MCF 10A (cell line): ENCODE measurements around the gene GALNT1. TPM values are rescaled to one million over a fixed set of nuclear protein-coding genes. Genes with fewer than 3 reads are reported as not detected.
"Not testable (repeated sequence)": the region's sequence is repeated elsewhere in the genome, so short reads cannot be mapped to it uniquely, and the experiment has no call there.

Experiments
- BruUV-seq: library from RNA; stranded (reverse); fragments of 400-500 nt; replicated peaks from 2 replicates; lab custom pipeline; 2021; lab: Mats Ljungman, UMichigan
- CTCF ChIA-PET: fragments of 300-600 bp; sonication (Branson Sonifier 250); formaldehyde crosslinking; extraction: SDS; loops from one replicate; lab custom pipeline; 2021; ENCODE audit warnings: antibody characterized with exemption, inconsistent platforms; lab: Yijun Ruan, JAX
- POLR2A ChIA-PET: fragments of 300-600, 350-650 bp; sonication (Branson Sonifier 250); formaldehyde crosslinking; extraction: SDS; loops from one replicate; lab custom pipeline; 2020; ENCODE audit warnings: antibody characterized with exemption, inconsistent platforms; lab: Yijun Ruan, JAX
- DNase-seq: peaks from one replicate; pipeline ENCODE4 v3.0.0-alpha.2; 2018; ENCODE audit not compliant: unreplicated experiment
- H3K27ac Mint-ChIP-seq: one replicate; pipeline ENCODE4 v1.8.0; 2022; ENCODE audit warnings: mild to moderate bottlenecking, low read depth, mixed read lengths; ENCODE audit not compliant: unreplicated experiment
- H3K27me3 Mint-ChIP-seq: one replicate; pipeline ENCODE4 v1.8.0; 2022; ENCODE audit warnings: mixed read lengths; ENCODE audit not compliant: insufficient read depth, unreplicated experiment
- H3K36me3 Mint-ChIP-seq: one replicate; pipeline ENCODE4 v1.8.0; 2022; ENCODE audit warnings: mild to moderate bottlenecking, moderate library complexity, mixed read lengths; ENCODE audit not compliant: insufficient read depth, unreplicated experiment
- H3K4me1 Mint-ChIP-seq: one replicate; pipeline ENCODE4 v1.8.0; 2022; ENCODE audit warnings: mixed read lengths; ENCODE audit not compliant: insufficient read depth, unreplicated experiment
- H3K4me3 Mint-ChIP-seq: one replicate; pipeline ENCODE4 v1.8.0; 2022; ENCODE audit warnings: mild to moderate bottlenecking, moderate library complexity, mixed read lengths; ENCODE audit not compliant: unreplicated experiment
- H3K9me3 Mint-ChIP-seq: one replicate; pipeline ENCODE4 v1.8.0; 2022; ENCODE audit warnings: mixed read lengths; ENCODE audit not compliant: unreplicated experiment
- intact Hi-C: fragments of 100-400 bp; cut with micrococcal nuclease; formaldehyde crosslinking; loops from 2 replicates; pipeline ENCODE4 v1.14.1; 2022
- total RNA-seq: library from RNA; stranded (reverse); gene quantifications from 2 replicates; pipeline ENCODE4 v1.2.3, GENCODE V29; 2022
- TF ChIP-seq, protein P1 (sequence below): fragments of 200-600 bp; IDR thresholded peaks from one replicate; pipeline ENCODE4 v1.8.0; 2022; ENCODE audit warnings: antibody characterized with exemption, mild to moderate bottlenecking; ENCODE audit not compliant: unreplicated experiment

GALNT1 gene
- total RNA-seq, 1 experiment from 2014 or later, result 71.0 TPM

DNA sequence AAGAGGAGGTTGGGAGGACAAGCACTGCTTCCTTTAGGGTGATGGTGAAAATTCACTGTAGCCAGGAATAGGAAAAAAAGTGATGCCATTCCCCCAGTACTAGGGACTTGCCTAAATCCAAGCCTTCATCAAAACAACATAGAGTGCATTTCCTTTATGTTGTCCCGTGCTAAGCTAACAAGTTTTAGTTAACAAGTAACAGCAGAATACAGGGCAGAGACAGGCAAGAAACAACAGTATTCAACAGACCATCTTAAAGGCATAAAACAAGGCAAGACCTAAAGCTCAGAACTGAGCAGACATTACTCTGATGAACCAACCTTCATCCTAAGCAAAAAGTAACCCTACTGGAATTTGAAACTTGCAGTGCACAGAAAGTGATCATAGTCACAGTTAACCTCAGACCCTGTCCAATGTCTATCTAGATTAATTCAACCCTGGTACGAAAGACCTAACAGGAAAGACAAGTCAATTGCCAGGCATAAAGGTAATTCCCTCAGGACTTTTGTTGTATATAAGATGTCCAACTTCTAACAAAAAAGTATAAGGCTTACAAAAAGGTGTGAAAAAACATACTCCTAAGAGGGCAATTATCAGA is 34.4 kb upstream of the GALNT1 start:
- intact Hi-C loops, result no loop called here
- Mint-ChIP-seq H3K27ac (no peak overlapping the region), H3K4me3 (no peak overlapping the region), H3K9me3 (peaks cover 7% of the 10 kb centered on the region), H3K27me3 (no peaks in the 10 kb centered on the region), H3K36me3 (no peaks in the 10 kb centered on the region), H3K4me1 (no peaks in the 10 kb centered on the region)
- TF ChIP-seq, protein P1, sequence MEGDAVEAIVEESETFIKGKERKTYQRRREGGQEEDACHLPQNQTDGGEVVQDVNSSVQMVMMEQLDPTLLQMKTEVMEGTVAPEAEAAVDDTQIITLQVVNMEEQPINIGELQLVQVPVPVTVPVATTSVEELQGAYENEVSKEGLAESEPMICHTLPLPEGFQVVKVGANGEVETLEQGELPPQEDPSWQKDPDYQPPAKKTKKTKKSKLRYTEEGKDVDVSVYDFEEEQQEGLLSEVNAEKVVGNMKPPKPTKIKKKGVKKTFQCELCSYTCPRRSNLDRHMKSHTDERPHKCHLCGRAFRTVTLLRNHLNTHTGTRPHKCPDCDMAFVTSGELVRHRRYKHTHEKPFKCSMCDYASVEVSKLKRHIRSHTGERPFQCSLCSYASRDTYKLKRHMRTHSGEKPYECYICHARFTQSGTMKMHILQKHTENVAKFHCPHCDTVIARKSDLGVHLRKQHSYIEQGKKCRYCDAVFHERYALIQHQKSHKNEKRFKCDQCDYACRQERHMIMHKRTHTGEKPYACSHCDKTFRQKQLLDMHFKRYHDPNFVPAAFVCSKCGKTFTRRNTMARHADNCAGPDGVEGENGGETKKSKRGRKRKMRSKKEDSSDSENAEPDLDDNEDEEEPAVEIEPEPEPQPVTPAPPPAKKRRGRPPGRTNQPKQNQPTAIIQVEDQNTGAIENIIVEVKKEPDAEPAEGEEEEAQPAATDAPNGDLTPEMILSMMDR, result no peak
- ChIA-PET CTCF (no interaction called here), POLR2A (interaction anchor here (1.1 kb wide), 1 partner anchor 14 kb away, joined by 3 read pairs; no protein-coding TSS in a partner anchor)
- DNase-seq, result no peak
- no TSS peak for BruUV-seq

DNA sequence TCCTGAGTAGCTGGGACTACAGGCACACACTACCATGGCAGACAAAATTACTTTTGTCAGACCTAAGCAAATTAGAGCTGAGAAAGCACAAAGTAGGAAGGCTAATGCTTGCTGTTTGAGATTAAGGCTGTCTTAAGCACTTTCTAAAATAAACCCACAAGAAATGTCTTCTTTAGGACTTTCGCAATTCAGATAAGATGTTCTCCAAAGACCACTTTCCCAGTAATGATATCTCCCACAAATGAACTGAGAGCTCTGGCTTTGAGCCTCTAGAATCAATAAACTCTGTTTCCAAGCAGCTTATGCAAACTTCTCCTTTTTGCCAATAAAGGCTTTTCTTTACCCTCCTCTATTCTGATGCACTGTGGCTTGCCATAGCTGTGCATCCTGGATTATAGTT is 32.0 kb upstream of the GALNT1 start:
- TF ChIP-seq, protein P1, result no peak
- Mint-ChIP-seq H3K9me3 (peaks cover 7% of the 10 kb centered on the region), H3K27me3 (no peaks in the 10 kb centered on the region), H3K4me3 (no peak overlapping the region), H3K36me3 (no peaks in the 10 kb centered on the region), H3K27ac (no peak overlapping the region), H3K4me1 (no peaks in the 10 kb centered on the region)
- ChIA-PET CTCF (interaction anchor here (0.6 to 1.3 kb wide), 3 partner anchors 23 to 147 kb away, joined by 3 to 4 read pairs (median 3); no protein-coding TSS in a partner anchor), POLR2A (interaction anchor here (0.7 kb wide), 1 partner anchor 52 kb away, joined by 5 read pairs; the partner anchor contains the start of gene INO80C)
- BruUV-seq, result no TSS peak
- intact Hi-C loops, result no loop called here
- no peak for DNase-seq

DNA sequence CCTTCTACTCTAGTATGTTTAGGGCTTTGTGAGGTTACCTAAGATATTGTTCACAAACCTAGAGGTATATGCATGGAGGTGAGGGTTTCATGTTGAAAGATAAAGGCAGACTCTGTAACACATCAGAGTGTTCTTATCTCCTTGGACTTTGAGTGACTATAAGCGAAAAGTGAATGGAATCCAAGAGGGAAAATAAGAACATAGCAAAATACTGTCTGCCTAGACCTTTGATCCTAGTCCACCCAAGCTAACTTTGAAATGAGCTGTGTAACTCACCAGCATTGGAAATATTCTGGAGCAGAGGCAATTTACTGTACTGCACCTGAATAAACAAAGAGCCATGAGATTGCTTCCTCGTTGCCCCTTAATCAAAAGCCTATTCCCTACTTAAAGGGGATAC is 28.2 kb upstream of the GALNT1 start:
- H3K4me1 Mint-ChIP-seq, result no peaks in the 10 kb centered on the region
- TF ChIP-seq, protein P1, result no peak
- CTCF ChIA-PET, result no interaction called here
- no TSS peak for BruUV-seq
- no peaks in the 10 kb centered on the region for H3K36me3 Mint-ChIP-seq
- DNase-seq, result no peak
- H3K27me3 Mint-ChIP-seq, result no peaks in the 10 kb centered on the region
- intact Hi-C loops, result no loop called here
- no peak overlapping the region for H3K27ac Mint-ChIP-seq
- POLR2A ChIA-PET, result no interaction called here
- no peaks in the 10 kb centered on the region for H3K9me3 Mint-ChIP-seq
- no peak overlapping the region for H3K4me3 Mint-ChIP-seq

DNA sequence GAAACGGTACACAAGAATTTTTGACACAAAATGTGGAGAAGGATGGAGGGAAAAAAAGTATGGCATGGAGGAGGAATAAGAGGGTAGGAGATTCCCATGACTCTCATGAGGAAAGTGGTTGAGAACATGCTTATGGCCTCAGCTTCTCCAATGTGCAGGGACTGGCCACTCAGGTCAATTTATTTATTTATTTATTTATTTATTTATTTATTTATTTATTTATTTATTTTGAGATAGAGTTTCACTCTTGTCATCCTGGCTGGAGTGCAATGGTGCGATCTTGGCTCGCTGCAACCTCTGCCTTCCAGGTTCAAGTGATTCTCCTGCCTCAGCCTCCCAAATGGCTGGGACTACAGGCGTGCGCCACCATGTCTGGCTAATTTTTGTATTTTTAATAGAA is 26.0 kb upstream of the GALNT1 start:
- CTCF ChIA-PET, result interaction anchor here (1.0 kb wide), 1 partner anchor 30 kb away, joined by 3 read pairs; no protein-coding TSS in a partner anchor
- POLR2A ChIA-PET, DNase-seq, H3K27me3 Mint-ChIP-seq, intact Hi-C loops, H3K36me3 Mint-ChIP-seq, H3K9me3 Mint-ChIP-seq, H3K4me3 Mint-ChIP-seq, BruUV-seq, H3K4me1 Mint-ChIP-seq, H3K27ac Mint-ChIP-seq: not testable (repeated sequence)
